ENCODE measurements around the gene RADIL. TPM values are rescaled to one million over a fixed set of nuclear protein-coding genes. Genes with fewer than 3 reads are reported as not detected.

RADIL gene
- total RNA-seq, 1 experiment from 2014 or later, result 5.0 TPM

DNA sequence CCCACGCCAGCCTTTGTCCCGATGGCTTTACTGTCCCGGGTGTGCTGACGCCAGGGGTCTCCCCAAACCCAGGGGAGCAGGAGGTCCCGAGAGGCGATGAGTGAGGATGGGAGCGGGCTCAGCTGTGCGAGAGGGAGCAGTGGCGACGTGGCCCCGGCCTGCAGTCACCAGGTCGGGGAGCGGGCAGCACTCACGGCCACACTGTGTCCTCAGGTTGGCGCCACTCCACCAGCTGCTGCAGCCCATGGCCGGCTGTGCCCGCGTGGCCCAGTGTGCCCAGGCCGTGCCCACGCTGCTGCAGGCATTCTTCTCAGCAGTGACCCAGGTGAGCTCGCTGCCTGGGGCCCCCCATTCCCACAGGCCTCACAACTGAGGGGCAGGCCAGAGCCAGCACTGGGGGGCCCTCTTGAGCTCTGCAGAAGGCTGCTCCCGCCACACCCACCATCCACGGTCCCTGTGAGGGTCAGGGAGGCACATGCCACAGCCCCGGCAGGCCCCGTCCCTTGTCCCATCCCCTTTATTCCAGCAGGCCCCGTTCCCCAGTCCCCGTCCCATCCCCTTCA lies 94.8 kb downstream of the RADIL start:
- Histone ChIP-seq H3K9me3 (ENCODE audit: low read depth, low read length, poor library complexity, severe bottlenecking) (no peaks in the 10 kb centered on the region), H3K27me3 (replicated peaks; ENCODE audit: insufficient read depth, low read depth, low read length, poor library complexity) (no peaks in the 10 kb centered on the region), H3K36me3 (ENCODE audit: insufficient read depth, low read length, poor library complexity, severe bottlenecking) (peaks cover 4% of the 10 kb centered on the region), H3K4me1 (ENCODE audit: insufficient read depth, low read length, poor library complexity, severe bottlenecking) (no peaks in the 10 kb centered on the region), H3K27ac (ENCODE audit: low read depth, low read length, poor library complexity, severe bottlenecking) (no peak overlapping the region), H3K4me3 (ENCODE audit: low read depth, low read length, poor library complexity, severe bottlenecking) (no peak overlapping the region)
- intact Hi-C loops (cut with micrococcal nuclease; ENCODE audit: unreplicated experiment), result no loop called here
- TF ChIP-seq, protein P1, sequence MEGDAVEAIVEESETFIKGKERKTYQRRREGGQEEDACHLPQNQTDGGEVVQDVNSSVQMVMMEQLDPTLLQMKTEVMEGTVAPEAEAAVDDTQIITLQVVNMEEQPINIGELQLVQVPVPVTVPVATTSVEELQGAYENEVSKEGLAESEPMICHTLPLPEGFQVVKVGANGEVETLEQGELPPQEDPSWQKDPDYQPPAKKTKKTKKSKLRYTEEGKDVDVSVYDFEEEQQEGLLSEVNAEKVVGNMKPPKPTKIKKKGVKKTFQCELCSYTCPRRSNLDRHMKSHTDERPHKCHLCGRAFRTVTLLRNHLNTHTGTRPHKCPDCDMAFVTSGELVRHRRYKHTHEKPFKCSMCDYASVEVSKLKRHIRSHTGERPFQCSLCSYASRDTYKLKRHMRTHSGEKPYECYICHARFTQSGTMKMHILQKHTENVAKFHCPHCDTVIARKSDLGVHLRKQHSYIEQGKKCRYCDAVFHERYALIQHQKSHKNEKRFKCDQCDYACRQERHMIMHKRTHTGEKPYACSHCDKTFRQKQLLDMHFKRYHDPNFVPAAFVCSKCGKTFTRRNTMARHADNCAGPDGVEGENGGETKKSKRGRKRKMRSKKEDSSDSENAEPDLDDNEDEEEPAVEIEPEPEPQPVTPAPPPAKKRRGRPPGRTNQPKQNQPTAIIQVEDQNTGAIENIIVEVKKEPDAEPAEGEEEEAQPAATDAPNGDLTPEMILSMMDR (conservative IDR thresholded peaks at IDR 0.05; ENCODE audit: low read depth, low read length), result no peak
- no peak for TF ChIP-seq EZH2 (IDR thresholded peaks at IDR 0.05; ENCODE audit: borderline replicate concordance, low read depth, low read length, poor library complexity, severe bottlenecking)
- DNase-seq (ENCODE audit: low spot score), result no peak
- CTCF ChIA-PET, result no interaction called here
- POLR2A ChIA-PET (ENCODE audit: low non-redundant PET), result no interaction called here
- no TSS peak for BruUV-seq (replicated peaks)

DNA sequence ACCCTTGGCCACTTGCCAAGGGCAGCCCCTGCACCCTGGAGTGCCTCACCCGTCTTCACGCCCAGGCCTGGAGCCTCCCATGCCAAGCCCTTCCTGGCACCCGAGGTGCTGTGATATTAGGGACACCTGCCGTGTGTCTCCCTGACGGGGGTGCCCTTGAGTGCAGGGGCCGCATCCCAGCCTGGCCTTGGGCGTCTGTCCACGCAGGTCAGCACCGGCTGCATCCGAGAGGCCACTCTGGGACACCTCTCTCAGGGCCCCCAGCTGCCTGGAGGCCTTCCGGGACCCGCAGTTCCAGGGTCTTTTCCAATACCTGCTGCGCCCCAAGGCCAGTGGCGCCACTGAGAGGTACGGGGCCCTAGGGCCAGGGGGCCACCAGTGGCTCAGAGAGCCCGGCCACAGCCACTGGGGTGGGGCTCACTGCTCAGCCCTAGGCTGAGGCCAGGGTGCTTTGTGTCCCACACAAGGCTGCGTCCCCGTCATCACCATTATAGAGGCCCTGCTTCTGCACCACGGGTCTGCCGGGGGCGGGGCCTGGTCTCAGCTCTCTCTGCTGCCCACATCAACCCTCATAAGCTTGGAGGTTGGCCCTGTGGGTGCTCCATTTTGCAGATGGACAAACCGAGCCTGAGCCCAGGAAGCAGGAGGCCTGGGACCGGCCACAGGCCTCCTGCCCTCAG lies 95.4 kb downstream of the RADIL start:
- CTCF ChIA-PET, result no interaction called here
- POLR2A ChIA-PET (ENCODE audit: low non-redundant PET), result no interaction called here

DNA sequence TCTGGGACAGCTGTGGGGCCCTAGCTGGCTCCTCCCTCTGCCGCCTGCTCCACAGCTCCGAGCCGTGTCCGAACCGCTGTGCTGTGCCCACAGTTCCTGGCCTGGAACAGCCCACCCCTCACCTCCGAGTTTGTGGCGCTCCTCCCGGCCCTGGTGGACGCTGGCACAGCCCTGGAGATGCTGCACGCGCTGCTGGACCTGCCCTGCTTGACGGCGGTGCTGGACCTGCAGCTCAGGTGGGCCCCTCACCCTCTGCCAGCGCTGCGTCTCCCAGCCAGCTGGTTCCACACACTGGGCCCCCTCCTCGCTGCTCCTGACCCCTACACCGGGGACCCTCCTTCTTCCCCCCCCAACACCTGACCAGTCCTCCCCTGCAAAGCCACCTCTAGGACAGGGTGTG lies 96.0 kb downstream of the RADIL start:
- Histone ChIP-seq H3K36me3 (ENCODE audit: insufficient read depth, low read length, poor library complexity, severe bottlenecking) (peaks cover 4% of the 10 kb centered on the region), H3K4me3 (ENCODE audit: low read depth, low read length, poor library complexity, severe bottlenecking) (no peak overlapping the region), H3K27ac (ENCODE audit: low read depth, low read length, poor library complexity, severe bottlenecking) (no peak overlapping the region), H3K9me3 (ENCODE audit: low read depth, low read length, poor library complexity, severe bottlenecking) (no peaks in the 10 kb centered on the region), H3K27me3 (replicated peaks; ENCODE audit: insufficient read depth, low read depth, low read length, poor library complexity) (no peaks in the 10 kb centered on the region), H3K4me1 (ENCODE audit: insufficient read depth, low read length, poor library complexity, severe bottlenecking) (no peaks in the 10 kb centered on the region)
- ChIA-PET POLR2A (ENCODE audit: low non-redundant PET) (no interaction called here), CTCF (no interaction called here)
- DNase-seq (ENCODE audit: low spot score), result no peak
- intact Hi-C loops (cut with micrococcal nuclease; ENCODE audit: unreplicated experiment), result no loop called here
- TF ChIP-seq EZH2 (IDR thresholded peaks at IDR 0.05; ENCODE audit: borderline replicate concordance, low read depth, low read length, poor library complexity, severe bottlenecking), result no peak
- TF ChIP-seq, protein P1 (conservative IDR thresholded peaks at IDR 0.05; ENCODE audit: low read depth, low read length), result no peak
- BruUV-seq (replicated peaks), result no TSS peak

More for the DNA sequence above, 95.4 kb downstream of the RADIL start:
- no peaks in the 10 kb centered on the region for H3K4me1 ChIP-seq (ENCODE audit: insufficient read depth, low read length, poor library complexity, severe bottlenecking)
- intact Hi-C loops (cut with micrococcal nuclease; ENCODE audit: unreplicated experiment), result no loop called here
- no peak overlapping the region for H3K27ac ChIP-seq (ENCODE audit: low read depth, low read length, poor library complexity, severe bottlenecking)
- peaks cover 4% of the 10 kb centered on the region for H3K36me3 ChIP-seq (ENCODE audit: insufficient read depth, low read length, poor library complexity, severe bottlenecking)
- no TSS peak for BruUV-seq (replicated peaks)
- no peak for DNase-seq (ENCODE audit: low spot score)
- no peak overlapping the region for H3K4me3 ChIP-seq (ENCODE audit: low read depth, low read length, poor library complexity, severe bottlenecking)
- TF ChIP-seq EZH2 (IDR thresholded peaks at IDR 0.05; ENCODE audit: borderline replicate concordance, low read depth, low read length, poor library complexity, severe bottlenecking), result no peak
- TF ChIP-seq, protein P1 (conservative IDR thresholded peaks at IDR 0.05; ENCODE audit: low read depth, low read length), result no peak
- H3K9me3 ChIP-seq (ENCODE audit: low read depth, low read length, poor library complexity, severe bottlenecking), result no peaks in the 10 kb centered on the region
- no peaks in the 10 kb centered on the region for H3K27me3 ChIP-seq (replicated peaks; ENCODE audit: insufficient read depth, low read depth, low read length, poor library complexity)
